Measurements from ENCODE around the gene PLA2G2C.
"Not testable (repeated sequence)": the region's sequence is repeated elsewhere in the genome, so short reads cannot be mapped to it uniquely, and the experiment has no call there.

The PLA2G2C gene

GRCh38 chr1:20134995-20135394 lies 51.3 kb downstream of the PLA2G2C start:
- TF ChIP-seq CTCF (IDR thresholded peaks at IDR 0.05; ENCODE audit: borderline replicate concordance, insufficient read depth, low read depth, low read length): no peak
- no peak overlapping the region for H3K4me3 ChIP-seq (ENCODE audit: low read depth, low read length)

GRCh38 chr1:20130518-20130917 lies 55.8 kb downstream of the PLA2G2C start:
- not testable (repeated sequence) for H3K4me3 ChIP-seq (ENCODE audit: low read depth, low read length)

GRCh38 chr1:20126806-20127440 lies 59.4 kb downstream of the PLA2G2C start:
- no peak for TF ChIP-seq CTCF (IDR thresholded peaks at IDR 0.05; ENCODE audit: borderline replicate concordance, insufficient read depth, low read depth, low read length)
- no peak overlapping the region for H3K4me3 ChIP-seq (ENCODE audit: low read depth, low read length)

GRCh38 chr1:20126041-20126805 lies 60.1 kb downstream of the PLA2G2C start:
- no peak for TF ChIP-seq CTCF (IDR thresholded peaks at IDR 0.05; ENCODE audit: borderline replicate concordance, insufficient read depth, low read depth, low read length)
- no peak overlapping the region for H3K4me3 ChIP-seq (ENCODE audit: low read depth, low read length)

GRCh38 chr1:20125100-20125499 lies 61.2 kb downstream of the PLA2G2C start:
- TF ChIP-seq CTCF (IDR thresholded peaks at IDR 0.05; ENCODE audit: borderline replicate concordance, insufficient read depth, low read depth, low read length): no peak
- no peak overlapping the region for H3K4me3 ChIP-seq (ENCODE audit: low read depth, low read length)

DNA sequence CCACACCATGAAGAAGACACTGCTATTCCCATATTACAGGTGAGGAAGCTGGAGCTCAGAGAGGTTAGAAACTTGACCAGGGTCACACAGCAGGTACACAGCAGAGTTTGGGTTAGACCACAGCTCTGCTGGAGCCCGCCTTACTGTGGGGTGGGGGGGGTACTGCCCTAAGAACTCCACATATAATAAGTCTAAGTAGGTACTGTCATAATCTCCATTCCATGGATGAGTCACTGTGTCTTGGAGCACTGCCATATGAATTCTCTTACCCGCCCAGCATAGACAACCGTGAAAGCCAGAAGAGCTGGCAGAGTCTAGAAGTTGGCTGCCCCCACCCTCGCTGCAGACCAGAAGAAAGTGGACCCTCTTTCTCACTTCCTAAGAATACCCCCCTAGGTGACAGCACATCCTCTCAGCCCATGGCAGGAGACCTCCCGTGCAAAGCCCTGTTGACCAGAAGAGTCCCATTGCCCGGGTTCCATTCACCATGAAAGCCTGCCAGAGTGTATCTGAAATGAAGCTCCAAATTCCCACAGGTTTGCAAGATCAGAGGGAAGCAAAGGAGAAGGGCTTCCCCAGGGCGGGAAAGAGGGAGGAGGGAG lies 61.8 kb downstream of the PLA2G2C start:
- H3K4me3 ChIP-seq (ENCODE audit: low read depth, low read length): no peak overlapping the region

More for the DNA sequence above, 61.8 kb downstream of the PLA2G2C start:
- TF ChIP-seq CTCF (IDR thresholded peaks at IDR 0.05; ENCODE audit: borderline replicate concordance, insufficient read depth, low read depth, low read length): no peak
